ENCODE data around the gene ZCCHC24.

DNA sequence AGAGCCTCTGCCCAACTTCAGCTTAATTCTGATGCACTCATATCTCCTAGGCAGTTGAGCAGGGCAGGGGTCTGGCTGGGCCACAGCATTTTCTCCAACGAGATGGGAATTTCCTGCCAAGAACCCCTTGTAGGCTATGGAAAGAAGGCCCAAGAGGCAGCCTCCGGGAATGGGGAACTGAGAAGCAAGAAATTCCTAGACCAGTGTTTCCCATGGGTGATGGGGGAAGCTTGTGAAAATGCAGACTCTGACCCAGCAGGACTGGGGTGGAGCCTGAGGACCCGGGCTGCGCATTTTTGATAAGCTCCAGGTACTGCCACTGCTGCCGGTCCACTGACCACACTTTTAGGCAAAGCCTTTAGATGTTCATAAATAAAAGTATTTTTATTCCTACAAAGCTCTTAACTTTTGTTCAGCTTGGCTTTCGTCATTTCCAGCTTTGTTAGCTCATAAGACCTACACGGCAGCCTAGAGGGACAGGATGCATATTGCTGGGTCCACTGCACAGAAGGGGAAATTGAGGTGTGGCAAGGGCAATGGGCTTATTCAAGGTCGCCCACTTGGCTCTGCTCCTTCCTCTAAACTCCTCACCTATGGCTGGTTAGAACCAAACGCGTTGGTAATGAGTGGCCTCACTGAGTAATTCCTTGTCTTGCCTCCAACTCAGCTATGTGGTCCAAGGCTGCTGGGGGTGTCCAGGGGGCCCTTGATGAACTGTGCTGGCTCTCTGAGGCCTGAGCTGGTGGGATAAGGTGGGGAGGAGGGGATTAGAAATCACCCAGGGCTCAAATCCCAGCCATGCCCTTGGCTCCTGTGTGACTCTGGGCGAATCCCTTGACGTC, 29.5 kb downstream of the ZCCHC24 start:
- TF ChIP-seq, protein P1, sequence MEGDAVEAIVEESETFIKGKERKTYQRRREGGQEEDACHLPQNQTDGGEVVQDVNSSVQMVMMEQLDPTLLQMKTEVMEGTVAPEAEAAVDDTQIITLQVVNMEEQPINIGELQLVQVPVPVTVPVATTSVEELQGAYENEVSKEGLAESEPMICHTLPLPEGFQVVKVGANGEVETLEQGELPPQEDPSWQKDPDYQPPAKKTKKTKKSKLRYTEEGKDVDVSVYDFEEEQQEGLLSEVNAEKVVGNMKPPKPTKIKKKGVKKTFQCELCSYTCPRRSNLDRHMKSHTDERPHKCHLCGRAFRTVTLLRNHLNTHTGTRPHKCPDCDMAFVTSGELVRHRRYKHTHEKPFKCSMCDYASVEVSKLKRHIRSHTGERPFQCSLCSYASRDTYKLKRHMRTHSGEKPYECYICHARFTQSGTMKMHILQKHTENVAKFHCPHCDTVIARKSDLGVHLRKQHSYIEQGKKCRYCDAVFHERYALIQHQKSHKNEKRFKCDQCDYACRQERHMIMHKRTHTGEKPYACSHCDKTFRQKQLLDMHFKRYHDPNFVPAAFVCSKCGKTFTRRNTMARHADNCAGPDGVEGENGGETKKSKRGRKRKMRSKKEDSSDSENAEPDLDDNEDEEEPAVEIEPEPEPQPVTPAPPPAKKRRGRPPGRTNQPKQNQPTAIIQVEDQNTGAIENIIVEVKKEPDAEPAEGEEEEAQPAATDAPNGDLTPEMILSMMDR (IDR thresholded peaks at IDR 0.05) = no peak
- no peak for TF ChIP-seq POLR2AphosphoS5 (IDR thresholded peaks at IDR 0.05; ENCODE audit: insufficient read depth in 1 of 2, low read depth in 1 of 2)
